ENCODE data around the gene KLHL28. TPM values are rescaled to one million over a fixed set of nuclear protein-coding genes. Genes with fewer than 3 reads are reported as not detected.

The KLHL28 gene
- total and polyA plus RNA-seq, 12 donors, result 1.5 to 17.8 (median 9.6) TPM

DNA sequence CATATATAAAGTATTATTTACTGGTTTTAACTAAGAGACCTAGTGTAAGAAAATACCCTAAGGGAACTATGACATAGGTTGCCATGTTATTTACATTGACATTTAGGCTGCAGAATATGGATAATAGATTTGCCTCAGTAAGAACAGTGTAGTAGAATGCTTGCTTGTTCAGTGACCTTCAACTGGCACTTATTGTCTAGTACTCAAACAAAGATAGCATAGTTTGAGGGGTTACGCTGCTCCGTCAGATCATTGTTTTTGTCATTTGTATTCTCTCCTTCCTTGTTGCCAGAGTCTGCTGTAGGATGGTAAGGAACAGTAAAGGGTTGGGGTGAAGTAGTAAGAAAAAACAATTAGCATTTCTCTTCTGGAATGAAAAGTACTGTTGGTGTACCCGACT, 33.4 kb upstream of the KLHL28 start:
- H3K4me3 ChIP-seq, result no peak overlapping the region
- no peaks in the 10 kb centered on the region for H3K4me1 ChIP-seq (replicated peaks in 1 of 2)
- intact Hi-C loops (cut with DNase I), result no loop called here
- H3K27me3 ChIP-seq, result no peaks in the 10 kb centered on the region
- no peaks in the 10 kb centered on the region for H3K9me3 ChIP-seq (replicated peaks in 1 of 3)
- TF ChIP-seq, protein P1, sequence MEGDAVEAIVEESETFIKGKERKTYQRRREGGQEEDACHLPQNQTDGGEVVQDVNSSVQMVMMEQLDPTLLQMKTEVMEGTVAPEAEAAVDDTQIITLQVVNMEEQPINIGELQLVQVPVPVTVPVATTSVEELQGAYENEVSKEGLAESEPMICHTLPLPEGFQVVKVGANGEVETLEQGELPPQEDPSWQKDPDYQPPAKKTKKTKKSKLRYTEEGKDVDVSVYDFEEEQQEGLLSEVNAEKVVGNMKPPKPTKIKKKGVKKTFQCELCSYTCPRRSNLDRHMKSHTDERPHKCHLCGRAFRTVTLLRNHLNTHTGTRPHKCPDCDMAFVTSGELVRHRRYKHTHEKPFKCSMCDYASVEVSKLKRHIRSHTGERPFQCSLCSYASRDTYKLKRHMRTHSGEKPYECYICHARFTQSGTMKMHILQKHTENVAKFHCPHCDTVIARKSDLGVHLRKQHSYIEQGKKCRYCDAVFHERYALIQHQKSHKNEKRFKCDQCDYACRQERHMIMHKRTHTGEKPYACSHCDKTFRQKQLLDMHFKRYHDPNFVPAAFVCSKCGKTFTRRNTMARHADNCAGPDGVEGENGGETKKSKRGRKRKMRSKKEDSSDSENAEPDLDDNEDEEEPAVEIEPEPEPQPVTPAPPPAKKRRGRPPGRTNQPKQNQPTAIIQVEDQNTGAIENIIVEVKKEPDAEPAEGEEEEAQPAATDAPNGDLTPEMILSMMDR (IDR thresholded peaks at IDR 0.05), result no peak
- TF ChIP-seq POLR2A (IDR thresholded peaks at IDR 0.05), result no peak
- WGBS, 4 donors, result 82 to 90% (median 87%) methylated on average over 3 of the region's 3 CpGs
- H3K36me3 ChIP-seq (replicated peaks in 1 of 2), result no peaks in the 10 kb centered on the region
- DNase-seq, result no peak
- H3K27ac ChIP-seq, result no peak overlapping the region

- H3K27me3 ChIP-seq, result no peaks in the 10 kb centered on the region
- DNase-seq, result no peak
- WGBS, 4 donors, result 85 to 90% (median 87%) methylated on average over 2 of the region's 2 CpGs
- no peaks in the 10 kb centered on the region for H3K9me3 ChIP-seq (replicated peaks in 1 of 3)
- H3K27ac ChIP-seq, result no peak overlapping the region
- no peak for TF ChIP-seq POLR2A (IDR thresholded peaks at IDR 0.05)
- TF ChIP-seq, protein P1 (IDR thresholded peaks at IDR 0.05), result no peak
- intact Hi-C loops (cut with DNase I), result no loop called here
- peaks cover 5 to 8% of the 10 kb centered on the region in 2 donors for H3K4me1 ChIP-seq (replicated peaks in 1 of 2)
- H3K36me3 ChIP-seq (replicated peaks in 1 of 2), result no peaks in the 10 kb centered on the region
- no peak overlapping the region for H3K4me3 ChIP-seq
Observed at GRCh38 chr14:44990533-44990932, 28.8 kb upstream of the KLHL28 start.

- Histone ChIP-seq H3K4me3 (no peak overlapping the region), H3K9me3 (replicated peaks in 1 of 3) (no peaks in the 10 kb centered on the region), H3K27ac (peak overlapping the region in 1 of 5 donors; percentile 57), H3K36me3 (replicated peaks in 1 of 2) (no peaks in the 10 kb centered on the region), H3K4me1 (replicated peaks in 1 of 2) (peaks cover 5 to 8% of the 10 kb centered on the region in 2 donors), H3K27me3 (no peaks in the 10 kb centered on the region)
- intact Hi-C loops (cut with DNase I), result no loop called here
- 71 to 100% (median 91%) methylated on average over 3 of the region's 3 CpGs for WGBS, 4 donors
- no peak for DNase-seq
- TF ChIP-seq, protein P1 (IDR thresholded peaks at IDR 0.05), result no peak
- no peak for TF ChIP-seq POLR2A (IDR thresholded peaks at IDR 0.05)
Observed at GRCh38 chr14:44989497-44990440, 28.0 kb upstream of the KLHL28 start.

DNA sequence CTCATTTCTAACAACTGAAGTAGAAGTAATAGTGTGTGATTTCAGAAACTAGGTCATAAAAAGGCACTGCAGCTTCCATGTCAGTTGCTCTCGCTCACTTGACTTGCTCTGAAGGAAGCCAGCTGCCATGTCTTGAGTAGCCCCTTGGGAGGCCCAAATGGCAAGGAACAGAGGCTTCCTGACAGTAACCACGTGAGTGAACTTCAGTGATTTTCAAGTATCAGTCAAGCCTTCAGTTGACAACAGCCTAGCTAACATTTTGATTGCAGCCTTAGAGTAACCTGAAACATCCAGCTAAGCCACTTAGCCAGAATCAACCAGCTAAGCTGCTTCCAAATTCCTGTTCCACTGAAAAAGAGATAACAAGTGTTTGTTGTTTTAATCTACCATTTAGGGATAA, 26.9 kb upstream of the KLHL28 start:
- intact Hi-C loops (cut with DNase I), result no loop called here
- H3K36me3 ChIP-seq (replicated peaks in 1 of 2), result no peaks in the 10 kb centered on the region

More for the DNA sequence above, 26.9 kb upstream of the KLHL28 start:
- H3K27ac ChIP-seq, result peak overlapping the region in 2 of 5 donors; percentile 14 to 55
- H3K4me1 ChIP-seq (replicated peaks in 1 of 2), result peaks cover 5 to 8% of the 10 kb centered on the region in 2 donors
- TF ChIP-seq POLR2A (IDR thresholded peaks at IDR 0.05), result no peak
- TF ChIP-seq, protein P1 (IDR thresholded peaks at IDR 0.05), result no peak
- no peaks in the 10 kb centered on the region for H3K27me3 ChIP-seq
- H3K4me3 ChIP-seq, result no peak overlapping the region
- no peaks in the 10 kb centered on the region for H3K9me3 ChIP-seq (replicated peaks in 1 of 3)
- 69 to 93% (median 78%) methylated on average over 2 of the region's 2 CpGs for WGBS, 4 donors
- peak in 1 of 7 donors; percentile 21 for DNase-seq
